ENCODE results near the gene DCP2. TPM values are rescaled to one million over a fixed set of nuclear protein-coding genes. Genes with fewer than 3 reads are reported as not detected.

The DCP2 gene
- 16.5 and 17.2 TPM in 2 replicates for total RNA-seq

GRCh38 chr5:112976432-112977309, at the start of gene DCP2:
DCP2 (plus strand) TSS chr5:112976798; CDS start chr5:112976934, 136 bp downstream.

Other genes starting within 250 kb of the DCP2 start
- 55.0 and 66.3 TPM in 2 replicates for gene APC, start 238.9 kb upstream of the DCP2 start, total RNA-seq
- 65.3 and 72.4 TPM in 2 replicates for gene SRP19, start 115.5 kb upstream of the DCP2 start, total RNA-seq
- 61.7 and 67.0 TPM in 2 replicates for gene REEP5, start 54.6 kb upstream of the DCP2 start, total RNA-seq

Measured in aortic smooth muscle cell (primary cell).